Heart right ventricle (tissue), 16 donors: ENCODE data around the gene CYP4F12. TPM values are rescaled to one million over a fixed set of nuclear protein-coding genes. Genes with fewer than 3 reads are reported as not detected.
A peak's percentile ranks its signal among the peaks of the same experiment; 100 is the strongest.

Experiments used
- ATAC-seq, 8 donors: fragments of 200-7000 bp; cut with Tn5 transposase; one replicate each; pipeline ENCODE4 v1.9.1; 2020; ENCODE audit warnings: mild to moderate bottlenecking in 8 of 8, moderate library complexity in 8 of 8, moderate number of reproducible peaks in 1 of 8
- DNase-seq, 2 donors: peaks; one replicate each; pipeline ENCODE4 v3.0.0-alpha.2; 2020
- H3K27ac ChIP-seq, 10 donors: fragments of 200-600 bp; sonication (generic) in 2 of 10; one replicate each; pipeline versions ENCODE4 v1.5.0 to v1.8.0; 2020 to 2022; ENCODE audit warnings: mild to moderate bottlenecking in 3 of 10
- H3K27me3 ChIP-seq, 7 donors: fragments of 200-600 bp; one replicate each; pipeline ENCODE4 v1.8.0; 2021 to 2022; ENCODE audit warnings: mild to moderate bottlenecking in 2 of 7
- H3K36me3 ChIP-seq, 9 donors: fragments of 200-600 bp; sonication (generic) in 1 of 9; one replicate each; pipeline versions ENCODE4 v1.5.0 to v1.8.0; 2020 to 2022; ENCODE audit warnings: mild to moderate bottlenecking in 2 of 9
- H3K4me1 ChIP-seq, 9 donors: fragments of 200-600 bp; sonication (generic) in 1 of 9; one replicate each; pipeline versions ENCODE4 v1.5.0 to v1.8.0; 2020 to 2022; ENCODE audit warnings: mild to moderate bottlenecking in 4 of 9
- H3K4me3 ChIP-seq, 10 donors: fragments of 200-600 bp; sonication (generic) in 2 of 10; one replicate each; pipeline versions ENCODE4 v1.5.0 to v1.8.0; 2020 to 2022; ENCODE audit warnings: mild to moderate bottlenecking in 7 of 10, moderate library complexity in 2 of 10
- H3K9me3 ChIP-seq, 11 donors: fragments of 200-600 bp in 10 of 11; sonication (generic) in 2 of 11; one replicate each; pipeline versions ENCODE4 v1.5.0 to v1.8.0; 2013 to 2022; ENCODE audit warnings: mild to moderate bottlenecking in 2 of 11, control low read depth in 1 of 11, moderate library complexity in 1 of 11
- CTCF ChIP-seq, 9 donors: fragments of 200-600 bp; sonication (generic) in 2 of 9; IDR thresholded peaks; one replicate each; pipeline versions ENCODE4 v1.5.0 to v1.8.0; 2021 to 2022; ENCODE audit warnings: antibody characterized with exemption in 9 of 9, mild to moderate bottlenecking in 5 of 9, moderate library complexity in 1 of 9
- WGBS, 2 donors: extraction: QIAGEN DNeasy Blood & Tissue Kit; methylation state at CpG; one replicate each; pipeline ENCODE4 v1.1.7; 2013; ENCODE audit warnings: inconsistent platforms in 1 of 2; 5-methylcytosine and 5-hydroxymethylcytosine counted together
- intact Hi-C, 10 donors: fragments of 100-400 bp; cut with DNase I; formaldehyde crosslinking; loops; one replicate each; pipeline versions ENCODE4 v1.11.1 to v1.14.2; 2022
- polyA plus RNA-seq, 2 donors: library from polyadenylated mRNA; stranded (reverse); fragments of 200-250 nt; gene quantifications; one replicate each; pipeline ENCODE4 v1.2.3, GENCODE V29; 2013
- total RNA-seq, 10 donors: library from RNA; stranded (reverse); fragmentation: NEBNext Ultra II Directional in 3 of 10; extraction: Animal tissue kit (Norgen Biotek cat#: 25700) in 3 of 10; gene quantifications; one replicate each; pipeline versions ENCODE4 v1.2.1 to v1.2.4, GENCODE V29; 2021 to 2023
- donor health status: Arrhythmogenic right ventricular cardiomyopathy.
- donor health status: ischemic (EF 13 %, LVEDD 7.1; RV severe dilation, severe dysfunction).
- donor health status: healthy with polysubstance abuse.
- donor health status: DM: no; HTN: yes; CAD: no.
- donor health status: DM: no; HTN: no; CAD: no.
- donor health status: ischemic (EF 25% LVEDD 6.9; RV normal size, moderate dysfunction).
- donor health status: ischemic (EF 25% LVEDD 5.7; RV mildly dilated, moderate dysfunction).
- donor health status: healthy.
- donor health status: DM: yes; HTN: yes; CAD: no.
- donor health status: Ischemic cardiomyopathy.
- donor health status: ischemic (EF 35%, LVEDD 5.7; RV mildly dilated, moderate dysfunction).
- donor health status: nonischemic (EF 11% LVEDD 7.7; RV severe dilation, severe dysfunction).
- donor health status: DM: yes; HTN: yes; CAD: no.
- donor health status: PGD.
- donor health status: ischemic (EF 29% LVEDD 5.4; RV normal size, mild dysfunction).
- donor health status: nonischemic (EF 23%, LVEDD 6.1; RV moderate dilation, normal function).

The CYP4F12 gene
- total and polyA plus RNA-seq, 12 donors: 0.92 to 17.3 (median 2.7) TPM

GRCh38 chr19:15629003-15629880, 43.6 kb upstream of the CYP4F12 start:
- intact Hi-C loops: loop anchor here (1.0 to 10.0 kb wide), 12 partner anchors 182 to 556 kb away; partner anchors contain the start of gene FAM32A (in 2 of the 10)
- Histone ChIP-seq H3K27me3 (peaks cover 0 to 65% (median 17%) of the 10 kb centered on the region in 7 donors), H3K4me1 (peaks cover 0 to 14% (median 0%) of the 10 kb centered on the region in 9 donors), H3K9me3 (peaks cover 0 to 6% (median 0%) of the 10 kb centered on the region in 11 donors), H3K27ac (no peak overlapping the region), H3K4me3 (no peak overlapping the region), H3K36me3 (no peaks in the 10 kb centered on the region)
- WGBS, 2 donors: 7 to 17% methylated on average over 25 of the region's 25 CpGs
- ATAC-seq (peak; percentile 81 to 94 (median 89)), DNase-seq (peak; percentile 75 to 83)
- TF ChIP-seq CTCF (IDR thresholded peaks at IDR 0.05): peak; percentile 89 to 99 (median 97)

- Histone ChIP-seq H3K9me3 (peaks cover 0 to 12% (median 0%) of the 10 kb centered on the region in 11 donors), H3K27ac (no peak overlapping the region), H3K4me1 (peaks cover 0 to 14% (median 0%) of the 10 kb centered on the region in 9 donors), H3K27me3 (peaks cover 0 to 47% (median 20%) of the 10 kb centered on the region in 7 donors), H3K36me3 (no peaks in the 10 kb centered on the region), H3K4me3 (no peak overlapping the region)
- TF ChIP-seq CTCF (IDR thresholded peaks at IDR 0.05): peak in 8 of 9 donors; percentile 13 to 57 (median 46)
- intact Hi-C loops: loop anchor here in 6 of 10 donors (2.0 to 10.0 kb wide), 7 partner anchors 175 to 550 kb away; partner anchors contain the start of gene OR10H1 (in 2 of the 6)
- ATAC-seq (peak in 1 of 8 donors; percentile 33), DNase-seq (no peak)
- 0 to 2% methylated on average over 5 to 9 of the region's 9 CpGs for WGBS, 2 donors
Observed at GRCh38 chr19:15631817-15632216, 41.1 kb upstream of the CYP4F12 start.

- TF ChIP-seq CTCF (IDR thresholded peaks at IDR 0.05): no peak
- peaks cover 0 to 14% (median 0%) of the 10 kb centered on the region in 9 donors for H3K4me1 ChIP-seq
- peaks cover 0 to 12% (median 0%) of the 10 kb centered on the region in 11 donors for H3K9me3 ChIP-seq
- no peak overlapping the region for H3K4me3 ChIP-seq
- no peaks in the 10 kb centered on the region for H3K36me3 ChIP-seq
- WGBS, 2 donors: 42 to 51% methylated on average over 5 of the region's 5 CpGs
- intact Hi-C loops: loop anchor here in 5 of 10 donors (5.0 to 10.0 kb wide), 5 partner anchors 174 to 549 kb away; partner anchors contain the start of gene OR10H1 (in 2 of the 5)
- ATAC-seq (peak in 5 of 8 donors; percentile 33 to 52 (median 39)), DNase-seq (no peak)
- H3K27ac ChIP-seq: no peak overlapping the region
- H3K27me3 ChIP-seq: peaks cover 0 to 50% (median 20%) of the 10 kb centered on the region in 7 donors
Observed at GRCh38 chr19:15633082-15633835, 39.6 kb upstream of the CYP4F12 start.

GRCh38 chr19:15634105-15634504, 38.8 kb upstream of the CYP4F12 start:
- intact Hi-C loops: loop anchor here in 5 of 10 donors (5.0 to 10.0 kb wide), 5 partner anchors 173 to 548 kb away; partner anchors contain the start of gene OR10H1 (in 2 of the 5)
- 71 to 76% methylated on average over 3 of the region's 3 CpGs for WGBS, 2 donors
- H3K4me1 ChIP-seq: peaks cover 0 to 14% (median 0%) of the 10 kb centered on the region in 9 donors
- ATAC-seq (no peak), DNase-seq (no peak)
- no peak overlapping the region for H3K27ac ChIP-seq
- peaks cover 0 to 42% (median 13%) of the 10 kb centered on the region in 7 donors for H3K27me3 ChIP-seq
- H3K9me3 ChIP-seq: peaks cover 0 to 12% (median 0%) of the 10 kb centered on the region in 11 donors
- no peak for TF ChIP-seq CTCF (IDR thresholded peaks at IDR 0.05)
- H3K4me3 ChIP-seq: no peak overlapping the region
- H3K36me3 ChIP-seq: no peaks in the 10 kb centered on the region
